GM23338 (cell line): ENCODE results near the gene SLC19A2.

Experiments
- CREB1 ChIP-seq: fragments of 250-450 bp; sonication (Bioruptor Pico); IDR thresholded peaks from 2 replicates; pipeline ENCODE4 v1.5.0; 2020; ENCODE audit warnings: low read depth, mild to moderate bottlenecking, moderate library complexity
- CTCF ChIP-seq, 2 experiments: fragments of 200-600 bp in 1 of 2; sonication (generic) in 1 of 2; conservative IDR thresholded peaks; 2 replicates each; pipeline versions ENCODE4 v1.5.1 to v1.6.1; 2016 to 2017; ENCODE audit warnings: antibody characterized with exemption in 2 of 2, low read depth in 2 of 2, mild to moderate bottlenecking in 2 of 2, moderate library complexity in 1 of 2
- ETS1 ChIP-seq: IDR thresholded peaks from 2 replicates; pipeline ENCODE4 v1.6.1; 2016; ENCODE audit warnings: antibody characterized with exemption
- EZH2 ChIP-seq: fragments of 200-600 bp; sonication (generic); IDR thresholded peaks from one replicate; pipeline ENCODE4 v1.8.0; 2017; ENCODE audit warnings: antibody characterized with exemption, mild to moderate bottlenecking, low read depth; ENCODE audit not compliant: unreplicated experiment
- EZH2phosphoT487 ChIP-seq: fragments of 200-600 bp; sonication (generic); IDR thresholded peaks from one replicate; pipeline ENCODE4 v1.8.1; 2018; ENCODE audit warnings: antibody characterized with exemption; ENCODE audit not compliant: unreplicated experiment
- JUNB ChIP-seq: IDR thresholded peaks from one replicate; pipeline ENCODE4 v1.6.1; 2016; ENCODE audit warnings: antibody characterized with exemption; ENCODE audit not compliant: unreplicated experiment
- POLR2AphosphoS5 ChIP-seq: IDR thresholded peaks from 2 replicates; pipeline ENCODE4 v1.6.1; 2016; ENCODE audit warnings: antibody characterized with exemption, low read depth
- REST ChIP-seq: IDR thresholded peaks from one replicate; pipeline ENCODE4 v1.6.1; 2018; ENCODE audit warnings: antibody characterized with exemption; ENCODE audit not compliant: unreplicated experiment

- no peak for TF ChIP-seq CTCF (conservative IDR thresholded peaks at IDR 0.05; ENCODE audit: low read depth in 2 of 2)
- no peak for TF ChIP-seq POLR2AphosphoS5
- no peak for TF ChIP-seq EZH2
- TF ChIP-seq CREB1: no peak
- no peak for TF ChIP-seq EZH2phosphoT487
- TF ChIP-seq JUNB: no peak
- TF ChIP-seq ETS1: no peak
- TF ChIP-seq REST: no peak
These were observed 41.9 kb upstream of the SLC19A2 start for GRCh38 chr1:169527451-169528214.
